ENCODE data around the gene ST3GAL3. TPM values are rescaled to one million over a fixed set of nuclear protein-coding genes. Genes with fewer than 3 reads are reported as not detected.

The ST3GAL3 gene
- polyA plus RNA-seq, 1 donor: 32.6 TPM

DNA sequence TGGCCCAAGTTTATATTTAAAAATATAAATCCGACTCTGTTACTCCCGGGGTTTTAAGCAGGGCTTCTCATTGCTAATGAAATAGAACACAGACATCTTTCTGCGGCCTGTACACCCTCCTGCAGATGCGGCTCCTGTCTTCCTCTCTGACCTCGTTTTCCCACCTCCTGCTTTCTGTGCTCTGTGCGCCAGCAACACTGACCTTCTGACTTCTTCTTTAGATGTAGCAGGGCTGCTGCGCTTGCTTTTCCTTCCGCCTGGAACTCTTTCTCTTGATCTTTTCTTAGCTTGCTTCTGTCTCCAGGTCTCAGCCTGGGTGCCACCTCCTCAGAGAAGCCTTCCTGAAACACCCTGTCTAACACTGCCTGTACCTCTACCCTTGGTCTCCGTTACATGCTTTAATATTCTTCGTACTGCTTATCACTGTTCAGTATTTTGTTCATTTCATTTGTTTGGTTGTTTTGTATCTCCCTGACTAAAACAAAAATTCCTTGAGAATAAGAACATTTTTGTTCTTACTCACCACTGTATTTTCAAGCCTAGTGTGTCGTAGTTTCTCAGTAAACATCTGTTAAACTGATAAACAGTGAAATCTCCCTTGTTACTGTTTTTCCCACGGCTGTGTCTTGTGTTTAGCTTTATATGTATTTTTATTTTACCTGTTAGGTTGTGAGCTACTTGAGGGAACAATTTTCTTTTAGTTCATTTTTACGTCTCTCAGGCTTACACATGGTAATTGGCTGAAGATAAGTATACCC is 79.0 kb downstream of the ST3GAL3 start:
- no peak for DNase-seq (ENCODE audit: low read depth)

GRCh38 chr1:43786960-43787359 is 79.6 kb downstream of the ST3GAL3 start:
- peak; percentile 45 for DNase-seq (ENCODE audit: low read depth)

- DNase-seq (ENCODE audit: low read depth): no peak
Observed at GRCh38 chr1:43789604-43790550, 82.5 kb downstream of the ST3GAL3 start.

GRCh38 chr1:43791243-43791642 is 83.9 kb downstream of the ST3GAL3 start:
- DNase-seq (ENCODE audit: low read depth): no peak

- no peak for DNase-seq (ENCODE audit: low read depth)
Observed at GRCh38 chr1:43796111-43796581, 88.8 kb downstream of the ST3GAL3 start.

DNA sequence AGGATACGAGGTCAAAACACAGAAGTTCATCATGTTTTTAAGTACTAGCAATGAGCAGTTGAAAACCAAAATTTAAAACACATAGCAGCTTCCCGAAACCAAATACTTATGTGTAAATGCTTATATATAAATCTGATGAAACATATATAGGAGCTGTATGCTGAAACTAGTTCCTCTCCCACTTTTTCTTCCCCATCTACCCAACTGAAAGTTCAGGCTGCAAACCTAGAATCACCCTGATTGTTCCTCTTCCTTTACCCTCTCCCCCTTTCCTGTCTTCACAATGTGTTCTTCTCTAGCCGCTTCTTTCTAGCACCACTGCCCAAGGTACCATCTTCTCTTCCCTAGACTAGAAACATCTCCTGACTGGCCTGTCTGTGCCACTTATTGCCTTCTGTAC is 90.6 kb downstream of the ST3GAL3 start:
- DNase-seq (ENCODE audit: low read depth): no peak

DNA sequence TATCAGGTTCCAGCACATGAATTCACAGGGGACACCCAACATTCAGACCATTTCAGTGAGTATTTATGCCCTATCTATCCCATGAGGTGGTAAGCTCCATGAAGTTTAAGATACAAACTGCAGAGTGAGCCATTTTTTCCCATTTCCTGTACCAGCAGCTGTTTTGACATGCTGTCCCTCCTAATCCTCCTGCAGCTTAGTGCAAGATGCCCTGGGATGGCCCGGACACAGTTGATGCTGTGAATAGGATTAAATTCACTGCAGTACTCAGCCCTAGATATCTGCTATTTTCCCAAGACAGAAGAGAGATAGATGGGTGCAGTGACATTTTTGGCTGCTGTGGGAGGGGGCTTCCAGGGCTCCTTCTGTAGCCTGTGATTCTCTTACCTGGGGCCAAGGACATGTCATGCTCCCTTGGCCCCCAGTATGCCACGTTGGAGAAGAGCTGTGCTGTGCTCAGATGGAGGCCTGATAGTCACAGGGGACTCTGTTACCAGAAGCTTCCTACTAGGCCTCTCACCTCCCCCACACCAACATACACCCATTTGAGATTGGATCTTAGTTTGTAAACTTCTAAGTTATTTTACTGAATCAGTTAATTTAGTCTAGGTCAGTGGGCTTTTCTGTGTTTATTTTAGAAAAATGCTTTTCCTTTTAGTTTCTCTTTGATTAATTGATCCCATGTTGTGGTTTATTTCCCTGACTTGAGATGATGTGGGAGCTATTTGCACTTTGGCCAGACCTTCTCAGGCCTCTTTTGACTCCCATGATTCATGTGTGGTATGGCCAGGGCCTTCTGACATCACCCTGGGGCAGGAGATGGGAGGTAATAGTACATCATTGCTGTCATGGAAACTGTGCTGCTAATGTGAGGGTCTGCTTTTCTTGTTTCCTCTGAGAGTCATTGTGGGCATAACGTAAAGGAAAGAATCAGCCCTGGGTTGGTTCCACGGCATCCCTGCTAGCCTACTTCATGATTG is 92.6 kb downstream of the ST3GAL3 start:
- DNase-seq (ENCODE audit: low read depth): no peak

GRCh38 chr1:43800771-43801170 is 93.4 kb downstream of the ST3GAL3 start:
- no peak for DNase-seq (ENCODE audit: low read depth)

- DNase-seq (ENCODE audit: low read depth): no peak
Observed at GRCh38 chr1:43801203-43801602, 93.9 kb downstream of the ST3GAL3 start.

GRCh38 chr1:43802356-43802980 is 95.1 kb downstream of the ST3GAL3 start:
- DNase-seq (ENCODE audit: low read depth): no peak

DNA sequence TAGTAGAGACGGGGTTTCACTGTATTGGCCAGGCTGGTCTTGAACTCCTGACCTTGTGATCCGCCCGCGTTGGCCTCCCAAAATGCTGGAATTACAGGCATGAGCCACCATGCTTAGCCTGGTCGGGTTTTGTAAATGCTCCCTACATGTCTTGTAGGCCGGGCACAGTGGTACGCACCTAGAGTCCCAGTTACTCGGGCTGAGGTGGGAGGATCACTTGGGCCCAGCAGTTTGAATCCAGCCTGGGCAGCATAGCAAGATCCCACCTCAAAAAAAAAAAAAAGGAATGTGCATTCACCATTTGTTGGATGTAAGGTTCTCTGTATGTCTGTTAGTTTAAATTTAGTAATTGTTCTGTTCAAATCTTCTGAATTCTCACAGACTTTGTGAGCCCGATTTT is 95.8 kb downstream of the ST3GAL3 start:
- DNase-seq (ENCODE audit: low read depth): no peak

DNA sequence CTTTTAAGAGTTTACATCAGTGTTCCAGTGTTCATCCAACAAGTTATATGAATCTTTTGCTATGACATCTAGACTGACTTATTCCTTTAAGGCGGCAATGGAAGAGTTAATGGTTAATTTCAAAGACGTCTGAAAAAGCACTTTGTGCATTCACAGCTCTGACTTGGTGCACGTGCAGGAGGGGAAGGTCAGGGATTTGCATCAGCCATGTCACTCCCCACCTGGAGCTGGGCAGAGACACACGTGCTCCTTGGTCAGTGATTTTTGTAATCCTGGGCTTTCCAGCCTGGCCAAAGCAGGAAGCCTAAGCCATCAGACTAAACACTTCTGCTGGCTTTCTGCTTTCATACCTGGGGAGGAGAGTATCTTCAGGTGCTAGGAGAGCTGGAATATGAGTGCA is 96.3 kb downstream of the ST3GAL3 start:
- DNase-seq (ENCODE audit: low read depth): no peak

DNA sequence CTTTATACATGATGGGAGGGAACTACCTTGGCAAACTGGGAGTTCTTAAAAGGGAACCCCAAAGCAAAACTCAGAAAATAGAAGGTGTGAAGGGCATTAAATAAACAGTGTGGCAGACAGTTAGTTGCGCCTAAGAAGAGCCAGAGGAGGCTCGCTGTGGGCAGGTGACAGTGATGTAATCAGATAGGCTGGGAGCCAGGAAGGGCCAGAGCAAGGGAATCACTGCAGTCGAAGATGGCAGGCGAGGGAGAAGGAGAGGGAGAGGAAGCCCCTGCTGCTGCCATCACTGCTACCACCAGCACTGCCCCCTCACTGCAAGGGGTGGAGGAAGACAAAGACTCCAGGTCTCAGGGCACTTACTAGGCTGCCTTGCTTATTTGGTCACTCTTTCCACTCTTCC is 97.2 kb downstream of the ST3GAL3 start:
- DNase-seq (ENCODE audit: low read depth): no peak

GRCh38 chr1:43805340-43805739 is 98.0 kb downstream of the ST3GAL3 start:
- DNase-seq (ENCODE audit: low read depth): no peak

DNA sequence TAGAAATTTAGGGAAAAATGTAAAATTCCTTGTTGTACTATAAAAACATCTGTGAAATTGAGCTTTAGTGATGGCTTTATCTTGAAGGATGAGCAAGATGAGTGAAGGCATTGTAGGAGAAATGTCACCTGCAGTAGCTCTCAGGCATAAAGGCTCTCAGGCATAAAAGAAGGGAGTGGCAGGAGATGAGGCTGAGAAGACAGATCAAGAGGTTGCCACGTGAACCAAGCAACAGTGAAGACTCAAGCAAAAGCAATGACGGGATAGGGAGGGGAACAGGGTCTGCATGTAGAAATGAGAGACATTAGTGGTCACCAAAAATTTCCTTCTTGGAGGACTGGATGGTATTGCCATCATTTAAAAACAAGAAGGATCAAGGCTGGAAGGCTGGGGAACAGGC is 98.8 kb downstream of the ST3GAL3 start:
- no peak for DNase-seq (ENCODE audit: low read depth)

- no peak for DNase-seq (ENCODE audit: low read depth)
Observed at GRCh38 chr1:43809097-43809673, 101.8 kb downstream of the ST3GAL3 start.

GRCh38 chr1:43812579-43812978 is 105.2 kb downstream of the ST3GAL3 start:
- no peak for DNase-seq (ENCODE audit: low read depth)

DNA sequence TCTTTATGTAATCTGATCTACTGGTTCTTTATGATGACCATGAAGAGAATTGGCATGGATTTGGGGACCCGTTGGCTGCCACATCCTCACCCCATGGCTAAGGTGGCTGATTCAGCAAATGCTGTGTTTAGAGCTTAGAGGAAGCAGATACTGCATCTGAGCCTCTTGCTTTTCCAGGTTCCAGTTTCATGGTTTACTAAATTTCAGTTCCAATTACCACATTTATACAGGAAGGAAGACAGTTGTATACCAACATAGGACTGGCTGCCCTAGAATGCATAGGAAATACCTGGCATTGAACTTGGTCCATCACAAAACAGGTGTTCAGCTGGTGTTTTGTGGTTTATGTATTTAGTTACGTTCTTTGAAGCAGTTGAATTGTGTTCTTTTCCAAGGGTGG is 107.1 kb downstream of the ST3GAL3 start:
- DNase-seq (ENCODE audit: low read depth): no peak

- DNase-seq (ENCODE audit: low read depth): no peak
Observed at GRCh38 chr1:43817304-43817939, 110.1 kb downstream of the ST3GAL3 start.

- no peak for DNase-seq (ENCODE audit: low read depth)
Observed at GRCh38 chr1:43818691-43819090, 111.4 kb downstream of the ST3GAL3 start.

All from forelimb muscle (tissue), 1 donor.